H1 (cell line): ENCODE measurements around the gene MRPS12. TPM values are rescaled to one million over a fixed set of nuclear protein-coding genes. Genes with fewer than 3 reads are reported as not detected.
A peak's percentile ranks its signal among the peaks of the same experiment; 100 is the strongest.

Experiments used
- CTCF ChIA-PET: fragments of 300-600 bp; sonication (Branson Sonifier 250); formaldehyde crosslinking; loops from one replicate; lab custom pipeline; 2021; ENCODE audit not compliant: partially characterized antibody; lab: Charles Lee
- POLR2A ChIA-PET: fragments of 300-600 bp; sonication (Branson Sonifier 250); formaldehyde crosslinking; loops from one replicate; lab custom pipeline; 2021; ENCODE audit warnings: inconsistent platforms; ENCODE audit not compliant: partially characterized antibody; lab: Charles Lee
- DNase-seq, 2 experiments: peaks; one replicate each; pipeline versions ENCODE4 v3.0.0 to v3.0.0-alpha.2; 2010 to 2022; ENCODE audit warnings: low spot score in 2 of 2, low read depth in 1 of 2, mixed read lengths in 1 of 2
- FAIRE-seq: peaks from 2 replicates; lab custom pipeline; 2011; peaks lifted over from hg19 to GRCh38; lab: Jason Lieb, UNC
- H2AFZ ChIP-seq: 2 replicates; pipeline ENCODE4 v1.8.1; 2012; ENCODE audit warnings: low read length, inconsistent platforms
- H2AK5ac ChIP-seq: 2 replicates; pipeline ENCODE4 v1.6.1; 2013; ENCODE audit warnings: low read depth, low read length
- H2BK120ac ChIP-seq: replicated peaks from 2 replicates; pipeline ENCODE3; 2013; ENCODE audit warnings: low read depth, low read length, inconsistent platforms
- H2BK12ac ChIP-seq: 2 replicates; pipeline ENCODE4 v1.6.1; 2013; ENCODE audit warnings: low read depth, low read length
- H2BK15ac ChIP-seq: 2 replicates; pipeline ENCODE4 v1.6.1; 2013; ENCODE audit warnings: low read length
- H2BK20ac ChIP-seq: 2 replicates; pipeline ENCODE4 v1.6.1; 2013; ENCODE audit warnings: low read length
- H2BK5ac ChIP-seq: 2 replicates; pipeline ENCODE4 v1.6.1; 2013; ENCODE audit warnings: low read depth, low read length
- H3K14ac ChIP-seq: 2 replicates; pipeline ENCODE4 v1.6.1; 2013; ENCODE audit warnings: inconsistent platforms; ENCODE audit not compliant: insufficient read length
- H3K18ac ChIP-seq: 2 replicates; pipeline ENCODE4 v1.6.1; 2013; ENCODE audit warnings: low read length; ENCODE audit errors: extremely low read depth
- H3K23ac ChIP-seq: 2 replicates; pipeline ENCODE4 v1.6.1; 2013; ENCODE audit warnings: inconsistent platforms; ENCODE audit not compliant: insufficient read length
- H3K23me2 ChIP-seq: 2 replicates; pipeline ENCODE4 v1.6.1; 2013; ENCODE audit warnings: low read depth, low read length
- H3K27ac ChIP-seq: 2 replicates; pipeline ENCODE4 v1.6.1; 2011; ENCODE audit warnings: low read depth, low read length, inconsistent platforms
- H3K27me3 ChIP-seq, 4 experiments: replicated peaks in 1 of 4; 1 replicate in 1 of 4; 2 replicates in 3 of 4; pipeline versions ENCODE4 v1.6.1 to v1.8.1; 2011 to 2013; ENCODE audit warnings: low read length in 3 of 4, mild to moderate bottlenecking in 3 of 4, inconsistent platforms in 2 of 4, mixed read lengths in 2 of 4, moderate library complexity in 1 of 4; ENCODE audit not compliant: control insufficient read depth in 3 of 4, insufficient read depth in 3 of 4; ENCODE audit errors: extremely low read depth in 1 of 4
- H3K36me3 ChIP-seq, 4 experiments: 2 replicates each; pipeline versions ENCODE4 v1.6.1 to v1.8.1; 2011 to 2013; ENCODE audit warnings: mild to moderate bottlenecking in 4 of 4, low read length in 3 of 4, moderate library complexity in 2 of 4, control low read depth in 1 of 4, inconsistent platforms in 1 of 4; ENCODE audit not compliant: insufficient read depth in 4 of 4, control insufficient read depth in 2 of 4
- H3K4ac ChIP-seq: replicated peaks from 2 replicates; pipeline ENCODE3; 2013; ENCODE audit warnings: low read length, low read depth, mixed read lengths, inconsistent platforms; ENCODE audit not compliant: insufficient read length
- H3K4me1 ChIP-seq, 4 experiments: replicated peaks in 1 of 4; 1 replicate in 1 of 4; 2 replicates in 3 of 4; pipeline versions ENCODE4 v1.6.1 to v1.8.1; 2011 to 2013; ENCODE audit warnings: low read length in 3 of 4, inconsistent platforms in 2 of 4, mixed read lengths in 1 of 4; ENCODE audit not compliant: insufficient read depth in 4 of 4, control insufficient read depth in 3 of 4
- H3K4me2 ChIP-seq, 2 experiments: 2 replicates each; pipeline versions ENCODE4 v1.6.1 to v1.8.1; 2011 to 2013; ENCODE audit warnings: low read depth in 2 of 2, low read length in 2 of 2, control low read depth in 1 of 2, inconsistent platforms in 1 of 2, mild to moderate bottlenecking in 1 of 2; ENCODE audit not compliant: insufficient read depth in 1 of 2
- H3K4me3 ChIP-seq, 4 experiments: fragments of 200-600, 300-600 bp in 1 of 4; sonication (generic), shearing (Covaris generic), sonication (Bioruptor Twin) in 1 of 4; 2 replicates each; pipeline versions ENCODE4 v1.5.1 to v1.8.1; 2011 to 2016; ENCODE audit warnings: low read length in 4 of 4, low read depth in 3 of 4, control low read depth in 2 of 4, inconsistent platforms in 2 of 4, mild to moderate bottlenecking in 2 of 4, mixed read lengths in 1 of 4, moderate library complexity in 1 of 4; ENCODE audit not compliant: insufficient read depth in 2 of 4; ENCODE audit errors: extremely low read depth in 1 of 4
- H3K56ac ChIP-seq: replicated peaks from 2 replicates; pipeline ENCODE3; 2013; ENCODE audit warnings: low read depth, mild to moderate bottlenecking, mixed read lengths, low read length, inconsistent platforms; ENCODE audit not compliant: insufficient read length
- H3K79me1 ChIP-seq: 2 replicates; pipeline ENCODE4 v1.6.1; 2013; ENCODE audit warnings: low read depth, low read length, control low read depth
- H3K79me2 ChIP-seq, 2 experiments: 2 replicates each; pipeline versions ENCODE4 v1.6.1 to v1.8.1; 2012 to 2013; ENCODE audit warnings: low read length in 2 of 2, mild to moderate bottlenecking in 2 of 2, inconsistent platforms in 1 of 2; ENCODE audit not compliant: insufficient read depth in 2 of 2, control insufficient read depth in 1 of 2
- H3K9ac ChIP-seq, 4 experiments: replicated peaks in 1 of 4; 1 replicate in 1 of 4; 2 replicates in 3 of 4; pipeline versions ENCODE4 v1.6.1 to v1.8.1; 2011 to 2013; ENCODE audit warnings: low read depth in 3 of 4, low read length in 3 of 4, control low read depth in 2 of 4, mild to moderate bottlenecking in 2 of 4, moderate library complexity in 2 of 4, inconsistent platforms in 1 of 4; ENCODE audit errors: extremely low read depth in 1 of 4
- H3K9me3 ChIP-seq, 2 experiments: 2 replicates each; pipeline versions ENCODE4 v1.6.1 to v1.8.1; 2012 to 2013; ENCODE audit warnings: mild to moderate bottlenecking in 2 of 2, moderate library complexity in 2 of 2, control low read depth in 1 of 2, inconsistent platforms in 1 of 2, low read depth in 1 of 2, low read length in 1 of 2, mixed read lengths in 1 of 2; ENCODE audit not compliant: insufficient read depth in 2 of 2
- H4K20me1 ChIP-seq, 2 experiments: replicated peaks in 1 of 2; 2 replicates each; pipeline versions ENCODE3 to v1.8.1; 2011 to 2013; ENCODE audit warnings: inconsistent platforms in 2 of 2, low read length in 2 of 2, mild to moderate bottlenecking in 1 of 2; ENCODE audit not compliant: insufficient read depth in 2 of 2, control insufficient read depth in 1 of 2
- H4K5ac ChIP-seq: 2 replicates; pipeline ENCODE4 v1.6.1; 2013; ENCODE audit warnings: low read length, low read depth, mixed read lengths, inconsistent platforms; ENCODE audit not compliant: insufficient read length
- H4K8ac ChIP-seq: 2 replicates; pipeline ENCODE4 v1.8.0; 2013; ENCODE audit warnings: mild to moderate bottlenecking, moderate library complexity, low read length, inconsistent platforms; ENCODE audit not compliant: insufficient read depth; ENCODE audit errors: extremely low read depth
- H4K91ac ChIP-seq: replicated peaks from 2 replicates; pipeline ENCODE3; 2013; ENCODE audit warnings: low read length, mixed read lengths, inconsistent platforms; ENCODE audit not compliant: insufficient read length
- ATF2 ChIP-seq: IDR thresholded peaks from 2 replicates; pipeline ENCODE4 v1.6.1; 2012; ENCODE audit warnings: low read length, inconsistent platforms
- CBX5 ChIP-seq: fragments of 300-800, 300-1000 bp; sonication (generic); IDR thresholded peaks from 2 replicates; pipeline ENCODE4 v1.7.1; 2016; ENCODE audit warnings: antibody characterized with exemption, low read length, low read depth
- CREB1 ChIP-seq: IDR thresholded peaks from 2 replicates; pipeline ENCODE4 v1.6.1; 2012; ENCODE audit warnings: inconsistent platforms
- CTCF ChIP-seq, 3 experiments: IDR thresholded peaks; 1 replicate in 2 of 3; 2 replicates in 1 of 3; pipeline versions ENCODE4 v1.5.1 to v1.6.1; 2011; ENCODE audit warnings: low read length in 3 of 3, mild to moderate bottlenecking in 3 of 3, inconsistent platforms in 2 of 3, low read depth in 1 of 3, moderate library complexity in 1 of 3; ENCODE audit not compliant: insufficient read depth in 1 of 3; ENCODE audit errors: control extremely low read depth in 1 of 3
- GTF2F1 ChIP-seq: IDR thresholded peaks from 2 replicates; pipeline ENCODE4 v1.6.1; 2012; ENCODE audit warnings: low read depth, low read length, improper control_type of control experiment, borderline replicate concordance
- KDM1A ChIP-seq: fragments of 200-600, 300-600 bp; sonication (generic); IDR thresholded peaks from 2 replicates; pipeline ENCODE4 v1.7.1; 2016; ENCODE audit warnings: mild to moderate bottlenecking, low read length, borderline replicate concordance
- SUZ12 ChIP-seq: fragments of 200-600 bp; sonication (generic); IDR thresholded peaks from 2 replicates; pipeline ENCODE4 v1.6.1; 2012; ENCODE audit warnings: mild to moderate bottlenecking, inconsistent platforms, low read length, moderate library complexity, mixed read lengths
- WGBS, 2 experiments: shearing (Covaris generic) in 1 of 2; methylation state at CpG; one replicate each; pipeline versions ENCODE4 v1.1.6 to v1.1.7; 2013 to 2015; ENCODE audit warnings: low lambda C conversion rate in 2 of 2, mixed read lengths in 2 of 2, inconsistent platforms in 1 of 2, low coverage in 1 of 2, missing lambda C conversion rate in 1 of 2; ENCODE audit not compliant: insufficient replicate concordance in 2 of 2, insufficient coverage in 1 of 2, insufficient read length in 1 of 2; ENCODE audit errors: extremely low coverage in 1 of 2, missing lambda C conversion rate in 1 of 2; 5-methylcytosine and 5-hydroxymethylcytosine counted together
- polyA plus RNA-seq, 7 experiments: library from polyadenylated mRNA; depleted of rRNA in 3 of 7; stranded (reverse) in 5 of 7; unstranded in 2 of 7; fragments of >200 nt in 5 of 7; fragments of 200-250 nt in 2 of 7; gene quantifications; 1 replicate in 5 of 7; 2 replicates in 1 of 7; 4 replicates in 1 of 7; pipeline versions ENCODE4 v1.2.1 to v1.2.3, GENCODE V29; 2011 to 2013; ENCODE audit warnings: missing spikeins in 2 of 7, mixed read lengths in 2 of 7
- total RNA-seq: library from RNA; stranded (reverse); fragmentation: NEBNext Ultra II Directional; extraction: Animal tissue kit (Norgen Biotek cat#: 25700); gene quantifications from 2 replicates; pipeline ENCODE4 v1.2.1, GENCODE V29; 2021

The MRPS12 gene
- total and polyA plus RNA-seq, 2 of the 8 experiments (the other 6 are each of a cell fraction or from before 2014, with no cell fraction given): 79.0 to 175 TPM

- no peak overlapping the region for H2AK5ac ChIP-seq
- H4K5ac ChIP-seq: no peak overlapping the region
- H3K27me3 ChIP-seq: 0 out of 7 replicates have a peak, but pooled peaks cover 0 to 3% (median 0%) of the 10 kb centered on the region in 4 experiments
- ChIA-PET CTCF (interaction anchor here (0.5 to 0.8 kb wide), 3 partner anchors 26 to 152 kb away, joined by 3 to 4 read pairs (median 3); no protein-coding TSS in a partner anchor), POLR2A (interaction anchor here (0.9 to 1.6 kb wide), 2 partner anchors 11 to 30 kb away, joined by 3 read pairs; no protein-coding TSS in a partner anchor)
- H3K4me1 ChIP-seq: peaks cover 0 to 7% (median 3%) of the 10 kb centered on the region in 4 experiments; a peak in 3 of 7 replicates
- no peak overlapping the region for H3K4ac ChIP-seq
- H2BK120ac ChIP-seq: no peak overlapping the region
- no peak overlapping the region for H3K9ac ChIP-seq
- 0 out of 2 replicates have a peak, but pooled peaks cover 5% of the 10 kb centered on the region for H3K23me2 ChIP-seq
- no peak for FAIRE-seq
- H2BK5ac ChIP-seq: no peak overlapping the region
- H2AFZ ChIP-seq: peak overlapping the region; percentile 39; the same call in 1 of the 2 replicates
- H3K18ac ChIP-seq: no peak overlapping the region
- H3K4me2 ChIP-seq: no peak overlapping the region
- no peaks in the 10 kb centered on the region for H4K20me1 ChIP-seq
- no peak overlapping the region for H4K8ac ChIP-seq
- no peaks in the 10 kb centered on the region for H3K79me2 ChIP-seq
- H3K27ac ChIP-seq: no peak overlapping the region
- no peak overlapping the region for H3K23ac ChIP-seq
- H3K56ac ChIP-seq: no peak overlapping the region
- H3K4me3 ChIP-seq: no peak overlapping the region
- 86% methylated on average over 10 of the region's 10 CpGs; no CpG with 5 or more reads in 1 of the 2 experiments for WGBS, 2 experiments
- no peak overlapping the region for H2BK12ac ChIP-seq
- peak overlapping the region; percentile 39 for H4K91ac ChIP-seq
- H2BK20ac ChIP-seq: no peak overlapping the region
- no peaks in the 10 kb centered on the region for H3K36me3 ChIP-seq
- H3K79me1 ChIP-seq: no peaks in the 10 kb centered on the region
- H3K9me3 ChIP-seq: no peaks in the 10 kb centered on the region
- no peak for DNase-seq
- H3K14ac ChIP-seq: no peak overlapping the region
- no peak overlapping the region for H2BK15ac ChIP-seq
- TF ChIP-seq SUZ12 (no peak), CTCF (IDR thresholded peaks at IDR 0.05; ENCODE audit: control extremely low read depth in 1 of 3, insufficient read depth in 1 of 3, low read depth in 1 of 3, low read length in 3 of 3) (no peak), ATF2 (no peak), CREB1 (no peak), GTF2F1 (no peak), KDM1A (no peak), CBX5 (no peak)
Observed at GRCh38 chr19:38980583-38981374, 50.0 kb downstream of the MRPS12 start.
